Fibroblast of mammary gland (primary cell): ENCODE measurements around the gene CDC73.
A peak's percentile ranks its signal among the peaks of the same experiment; 100 is the strongest.

Experiments
- DNase-seq: peaks from one replicate; pipeline ENCODE4 v3.0.0-alpha.2; 2010; ENCODE audit warnings: low read depth
- H3K4me3 ChIP-seq: 2 replicates; pipeline ENCODE4 v1.5.1; 2011; ENCODE audit warnings: low read depth, mild to moderate bottlenecking, low read length, moderate library complexity; ENCODE audit not compliant: control insufficient read depth
- TF ChIP-seq, protein P1 (sequence below): conservative IDR thresholded peaks from 2 replicates; pipeline ENCODE4 v1.5.1; 2011; ENCODE audit warnings: low read depth, low read length, inconsistent platforms; ENCODE audit not compliant: control insufficient read depth, insufficient read depth

CDC73 gene

DNA sequence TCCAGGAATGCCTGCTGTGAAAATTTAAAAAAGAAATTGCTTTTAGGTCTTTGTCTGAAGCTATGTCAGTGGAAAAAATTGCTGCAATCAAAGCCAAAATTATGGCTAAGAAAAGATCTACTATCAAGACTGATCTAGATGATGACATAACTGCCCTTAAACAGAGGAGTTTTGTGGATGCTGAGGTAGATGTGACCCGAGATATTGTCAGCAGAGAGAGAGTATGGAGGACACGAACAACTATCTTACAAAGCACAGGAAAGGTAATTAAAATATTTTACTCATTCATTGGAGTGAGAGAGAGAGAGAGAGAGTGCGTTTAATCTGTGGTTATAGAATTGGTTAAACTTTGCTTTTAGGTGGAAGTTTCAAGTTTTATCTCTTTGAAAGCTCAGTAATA, 20.0 kb downstream of the CDC73 start:
- no peak overlapping the region for H3K4me3 ChIP-seq
- no peak for DNase-seq
- TF ChIP-seq, protein P1, sequence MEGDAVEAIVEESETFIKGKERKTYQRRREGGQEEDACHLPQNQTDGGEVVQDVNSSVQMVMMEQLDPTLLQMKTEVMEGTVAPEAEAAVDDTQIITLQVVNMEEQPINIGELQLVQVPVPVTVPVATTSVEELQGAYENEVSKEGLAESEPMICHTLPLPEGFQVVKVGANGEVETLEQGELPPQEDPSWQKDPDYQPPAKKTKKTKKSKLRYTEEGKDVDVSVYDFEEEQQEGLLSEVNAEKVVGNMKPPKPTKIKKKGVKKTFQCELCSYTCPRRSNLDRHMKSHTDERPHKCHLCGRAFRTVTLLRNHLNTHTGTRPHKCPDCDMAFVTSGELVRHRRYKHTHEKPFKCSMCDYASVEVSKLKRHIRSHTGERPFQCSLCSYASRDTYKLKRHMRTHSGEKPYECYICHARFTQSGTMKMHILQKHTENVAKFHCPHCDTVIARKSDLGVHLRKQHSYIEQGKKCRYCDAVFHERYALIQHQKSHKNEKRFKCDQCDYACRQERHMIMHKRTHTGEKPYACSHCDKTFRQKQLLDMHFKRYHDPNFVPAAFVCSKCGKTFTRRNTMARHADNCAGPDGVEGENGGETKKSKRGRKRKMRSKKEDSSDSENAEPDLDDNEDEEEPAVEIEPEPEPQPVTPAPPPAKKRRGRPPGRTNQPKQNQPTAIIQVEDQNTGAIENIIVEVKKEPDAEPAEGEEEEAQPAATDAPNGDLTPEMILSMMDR, result no peak

DNA sequence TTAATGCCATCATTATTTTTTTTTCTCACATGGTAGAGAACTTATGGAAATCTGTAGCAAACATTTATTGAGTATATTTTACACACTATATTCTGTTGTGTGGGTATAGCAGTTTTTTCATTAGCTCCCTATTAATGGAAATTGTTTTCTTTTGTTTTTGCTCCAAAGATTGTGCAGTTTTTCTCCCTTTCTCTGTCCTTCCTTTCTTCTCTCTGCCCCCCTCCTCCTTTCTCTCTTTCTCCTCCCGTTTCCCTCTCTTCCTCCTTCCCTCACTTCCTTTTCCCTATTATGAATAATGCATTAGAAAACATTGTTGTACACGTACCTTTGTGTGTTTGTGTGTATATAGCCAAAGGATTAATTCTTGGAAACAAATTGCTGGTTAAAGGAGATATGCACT, 20.6 kb downstream of the CDC73 start:
- TF ChIP-seq, protein P1, result no peak
- no peak overlapping the region for H3K4me3 ChIP-seq
- DNase-seq, result no peak

DNA sequence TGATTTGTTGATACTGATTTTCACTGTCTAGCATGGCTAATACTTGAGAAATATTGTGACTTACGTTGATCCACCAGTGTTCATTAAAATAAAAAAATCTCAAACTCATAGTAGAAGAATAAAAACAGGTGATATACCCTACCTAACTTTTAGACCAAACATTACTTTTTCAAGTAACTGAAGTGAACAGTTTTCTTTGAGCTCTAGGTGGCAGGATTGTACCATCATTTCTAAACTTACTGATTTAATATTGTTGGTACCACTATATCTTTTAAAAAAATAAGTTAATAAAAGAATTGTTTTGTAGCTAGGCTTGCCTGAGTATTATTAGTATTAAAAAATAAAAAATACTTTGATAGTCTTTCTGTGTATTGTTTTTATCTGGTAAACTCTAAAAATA, 21.5 kb downstream of the CDC73 start:
- H3K4me3 ChIP-seq, result no peak overlapping the region
- DNase-seq, result peak; percentile 28
- TF ChIP-seq, protein P1, result peak; percentile 34

DNA sequence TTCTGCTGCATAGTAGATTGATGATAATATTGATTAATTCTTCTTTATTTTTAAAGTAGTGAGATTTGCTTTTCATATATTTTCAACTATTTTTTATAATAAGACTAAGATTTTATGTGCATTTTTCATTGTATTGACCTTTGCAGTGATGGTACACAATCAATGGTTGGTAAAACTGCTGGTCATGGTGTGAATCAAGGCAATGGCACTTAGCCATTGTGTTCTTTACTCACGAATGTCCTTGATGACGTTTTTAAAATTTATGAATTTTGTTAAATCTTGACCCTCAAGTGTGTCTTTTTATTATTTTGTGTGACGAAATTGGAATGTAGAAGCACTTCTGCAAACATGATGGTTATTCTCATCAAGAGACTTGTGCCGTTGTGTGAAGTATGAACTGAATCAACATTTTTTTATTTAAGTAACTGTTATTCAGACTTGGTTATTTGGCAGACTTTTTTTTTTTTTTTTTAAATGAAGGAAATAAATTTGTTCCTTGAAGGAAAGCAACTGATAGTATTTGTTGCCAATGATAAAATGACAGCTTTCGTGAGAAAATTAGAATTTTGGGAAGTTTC, 22.6 kb downstream of the CDC73 start:
- no peak overlapping the region for H3K4me3 ChIP-seq
- TF ChIP-seq, protein P1, result no peak
- DNase-seq, result no peak

DNA sequence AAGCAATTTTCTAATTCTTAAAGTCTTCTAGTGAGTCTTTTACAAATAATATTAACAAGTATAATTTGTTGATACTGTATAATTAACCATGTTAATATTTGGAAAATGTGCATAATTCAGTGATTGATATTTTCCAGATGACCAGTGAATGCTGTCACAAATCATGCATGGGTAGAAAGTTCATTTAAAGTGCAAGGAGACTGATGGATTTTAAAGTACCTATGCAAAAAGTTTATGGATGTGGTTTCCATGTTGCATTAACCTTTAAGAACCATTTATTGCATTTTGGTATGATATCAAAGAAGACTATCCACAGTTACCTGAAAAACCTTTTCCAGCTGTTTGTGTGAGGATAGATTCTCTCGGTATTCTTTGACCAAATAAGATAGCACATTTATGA, 23.2 kb downstream of the CDC73 start:
- DNase-seq, result no peak
- TF ChIP-seq, protein P1, result no peak
- no peak overlapping the region for H3K4me3 ChIP-seq

DNA sequence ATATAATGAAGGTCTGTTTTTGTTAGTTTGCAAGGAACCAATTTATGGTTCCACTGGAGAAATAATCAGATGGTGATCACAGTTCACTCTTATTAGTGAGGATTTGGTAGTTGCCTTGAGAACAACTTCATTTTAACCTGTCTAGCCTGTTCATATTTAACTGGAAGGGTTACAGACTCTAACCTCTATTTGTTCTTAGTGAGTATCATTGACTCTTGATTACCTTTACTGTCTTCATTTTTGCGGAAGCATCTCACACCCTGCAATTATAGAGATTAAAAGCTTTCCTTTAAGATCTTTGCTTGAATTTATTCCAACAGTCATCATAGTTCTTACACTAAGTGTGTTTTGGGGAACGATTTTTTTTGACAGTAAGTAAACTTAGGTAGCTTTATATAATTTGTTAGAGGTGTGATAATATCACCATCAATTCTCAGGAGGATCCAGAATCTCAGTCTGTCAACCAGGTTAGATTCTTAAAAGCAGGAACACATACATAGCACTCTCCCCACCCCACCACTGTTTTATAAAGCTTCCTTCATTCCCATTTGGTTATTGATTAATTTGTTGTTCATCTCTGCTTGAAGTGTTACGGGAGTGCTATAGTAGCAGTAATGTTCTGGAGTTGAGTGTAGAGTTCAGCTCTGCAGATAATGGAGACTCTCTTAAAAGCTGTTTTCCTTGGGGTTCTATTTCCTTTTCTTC, 34.4 kb downstream of the CDC73 start:
- H3K4me3 ChIP-seq, result no peak overlapping the region
- no peak for DNase-seq
- TF ChIP-seq, protein P1, result no peak
